ENCODE data around the gene NTM.

The NTM gene

DNA sequence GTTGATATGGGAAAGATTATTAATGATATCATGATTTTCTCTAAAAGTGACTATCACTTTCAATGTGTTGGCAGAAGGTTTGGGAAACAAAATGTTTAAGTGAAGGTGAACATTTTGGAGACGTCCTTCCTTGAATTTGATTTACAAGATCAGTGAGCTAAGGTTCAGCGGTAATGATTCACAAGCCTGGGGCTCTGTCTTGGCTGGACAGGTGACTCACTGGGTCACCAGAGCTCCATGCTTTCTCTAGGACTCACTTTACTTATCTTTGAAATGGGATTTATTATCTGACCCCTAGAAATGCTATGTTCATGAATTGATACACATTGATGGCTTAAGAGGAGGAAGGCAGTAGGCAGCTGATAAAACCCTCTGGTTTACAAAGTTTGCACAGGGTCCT is 437.5 kb downstream of the NTM start:
- DNase-seq = no peak

DNA sequence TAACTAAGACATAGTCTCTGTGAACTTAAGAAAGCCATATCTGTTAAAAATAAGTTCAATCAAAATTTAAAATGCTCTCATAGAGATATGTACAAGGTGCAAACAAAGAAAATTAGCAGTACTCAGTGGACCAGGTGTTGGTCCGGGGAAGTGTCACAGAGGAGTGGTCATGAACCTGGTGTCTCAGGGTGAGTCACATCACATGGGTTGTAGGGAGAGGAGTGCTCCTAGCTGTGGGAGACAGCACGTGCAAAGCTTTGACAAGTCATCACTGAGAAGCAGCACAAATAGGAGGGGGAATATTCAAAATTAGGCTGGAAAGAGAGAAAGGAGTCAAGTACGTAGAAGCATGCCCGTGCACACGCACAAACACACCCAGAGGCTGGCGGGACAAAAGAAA is 438.1 kb downstream of the NTM start:
- DNase-seq = no peak

DNA sequence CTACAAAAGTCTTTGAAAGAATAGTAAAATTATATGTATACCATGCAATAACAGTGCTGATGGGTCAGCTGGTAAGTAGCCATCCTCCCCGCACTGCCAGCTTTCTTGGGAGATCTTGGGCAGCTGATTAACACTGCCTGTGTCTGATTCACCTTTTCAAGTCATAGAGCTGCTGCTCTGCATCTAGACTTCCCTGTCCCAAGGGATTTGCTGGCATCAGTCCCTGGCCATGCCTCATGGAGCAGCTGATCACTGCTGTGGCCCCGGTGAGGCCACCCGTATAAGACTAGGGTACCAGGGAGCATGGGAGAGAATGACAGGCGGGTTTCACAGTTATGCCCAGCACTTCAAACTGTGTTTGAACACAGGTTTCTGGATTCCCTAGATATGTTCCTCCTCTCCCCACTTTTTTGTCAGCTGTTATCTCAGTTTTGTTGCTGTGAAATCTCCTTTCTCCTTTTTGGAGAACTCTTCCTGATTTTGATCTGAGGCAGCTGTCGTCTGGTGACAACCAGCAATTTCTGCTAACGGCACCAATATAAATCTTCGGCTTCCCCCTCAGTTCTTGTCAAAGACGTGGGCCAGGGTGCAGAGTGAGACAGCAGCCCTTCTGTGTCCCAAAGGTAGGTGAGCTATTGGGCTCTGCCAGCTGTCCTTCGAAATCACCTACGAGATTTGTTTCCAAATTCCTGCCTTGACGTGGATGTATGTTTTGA is 438.9 kb downstream of the NTM start:
- DNase-seq = no peak

DNA sequence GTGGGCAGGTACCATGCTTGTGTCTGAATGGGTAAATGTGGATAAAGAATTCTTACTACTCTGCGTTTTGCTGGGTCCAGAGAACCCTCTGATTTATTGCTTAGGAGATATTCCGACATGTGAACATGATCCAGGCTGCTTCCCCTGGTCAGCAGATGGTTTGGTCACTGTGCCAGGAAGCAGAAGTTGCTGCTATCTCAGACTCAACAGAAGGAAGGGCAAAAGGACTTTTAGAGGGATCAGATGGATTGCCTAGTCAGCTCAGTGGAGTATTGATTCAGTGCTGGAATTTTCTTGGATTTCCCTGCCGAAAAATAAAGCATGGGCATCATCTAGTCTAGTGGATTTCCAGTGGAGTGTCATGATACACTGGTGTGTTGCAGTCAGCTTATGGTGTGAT is 440.1 kb downstream of the NTM start:
- DNase-seq = no peak

DNA sequence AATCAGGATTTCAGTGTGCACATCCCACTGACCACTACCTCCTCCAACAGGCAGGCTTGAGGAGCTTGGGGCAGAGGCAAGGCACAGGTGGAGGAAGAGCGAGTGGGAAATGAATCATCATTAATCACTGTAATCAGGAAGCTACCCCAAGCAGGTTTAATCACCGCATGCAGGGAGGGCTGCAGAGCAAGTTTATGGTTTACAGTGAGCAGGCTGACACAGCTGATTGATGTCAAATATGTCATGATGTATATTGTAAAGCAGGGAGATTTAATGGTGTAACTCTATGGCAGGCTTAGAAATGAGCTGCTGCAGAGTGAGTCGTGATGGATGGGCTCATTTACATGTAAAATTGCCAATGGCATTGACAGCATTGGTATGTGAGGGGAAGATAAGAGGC is 441.0 kb downstream of the NTM start:
- no peak for DNase-seq

DNA sequence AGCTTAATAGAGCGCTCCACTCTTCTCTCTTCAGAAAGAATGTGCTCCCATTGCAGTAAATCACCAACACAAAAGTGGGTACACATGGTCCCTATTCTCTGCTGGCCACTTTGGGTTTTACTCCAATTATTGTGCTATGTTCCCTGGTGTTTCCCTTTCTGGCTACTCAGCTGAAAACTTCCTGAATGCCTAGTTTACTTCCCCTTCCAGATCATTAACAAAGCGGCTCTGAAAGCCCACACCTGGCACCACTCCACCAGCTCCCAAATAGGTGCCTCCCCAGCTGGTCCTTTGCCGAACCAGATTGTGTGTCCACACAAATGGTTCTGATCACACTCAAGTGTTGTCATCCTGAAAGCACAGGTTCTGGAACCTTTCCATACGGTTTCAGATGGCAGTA is 443.7 kb downstream of the NTM start:
- DNase-seq = no peak

DNA sequence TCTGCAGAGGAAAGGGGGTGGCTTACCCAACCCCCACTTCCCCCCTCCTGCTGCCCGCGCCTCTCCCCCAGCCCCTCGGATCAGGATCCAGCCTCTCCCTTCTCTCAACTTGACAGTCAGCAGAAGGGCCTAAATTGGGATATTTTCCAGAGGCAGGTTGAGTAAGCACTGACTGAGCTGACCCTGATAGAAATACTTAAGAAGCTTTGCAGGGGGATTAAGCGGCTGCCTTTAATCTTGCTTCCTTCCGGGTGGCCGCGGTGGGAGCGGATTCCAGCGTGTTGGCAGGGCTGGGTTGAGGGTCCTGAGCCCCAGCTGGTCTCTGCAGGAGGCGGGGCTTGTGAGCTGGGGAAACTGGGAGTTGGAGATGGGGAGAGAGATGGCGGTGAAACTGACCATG is 445.2 kb downstream of the NTM start:
- DNase-seq = no peak

DNA sequence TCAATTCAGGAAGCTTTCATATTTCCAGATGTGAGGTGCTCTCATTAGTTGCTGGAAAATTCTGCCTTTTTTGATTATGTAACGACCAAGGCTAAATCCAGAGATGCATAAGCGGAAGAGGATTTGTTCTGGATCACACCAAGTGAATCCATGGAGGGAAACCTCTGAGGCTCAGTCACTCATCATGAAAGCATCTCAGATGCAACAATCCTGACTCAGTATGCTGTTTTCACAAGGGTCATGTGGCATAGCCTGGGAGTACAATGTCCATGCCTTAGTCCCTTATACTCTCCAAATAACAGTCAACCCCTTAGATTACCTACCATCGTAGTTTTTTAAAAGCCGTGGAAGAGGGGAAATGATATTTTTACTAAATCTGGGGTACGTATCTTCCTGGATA is 445.6 kb downstream of the NTM start:
- no peak for DNase-seq

DNA sequence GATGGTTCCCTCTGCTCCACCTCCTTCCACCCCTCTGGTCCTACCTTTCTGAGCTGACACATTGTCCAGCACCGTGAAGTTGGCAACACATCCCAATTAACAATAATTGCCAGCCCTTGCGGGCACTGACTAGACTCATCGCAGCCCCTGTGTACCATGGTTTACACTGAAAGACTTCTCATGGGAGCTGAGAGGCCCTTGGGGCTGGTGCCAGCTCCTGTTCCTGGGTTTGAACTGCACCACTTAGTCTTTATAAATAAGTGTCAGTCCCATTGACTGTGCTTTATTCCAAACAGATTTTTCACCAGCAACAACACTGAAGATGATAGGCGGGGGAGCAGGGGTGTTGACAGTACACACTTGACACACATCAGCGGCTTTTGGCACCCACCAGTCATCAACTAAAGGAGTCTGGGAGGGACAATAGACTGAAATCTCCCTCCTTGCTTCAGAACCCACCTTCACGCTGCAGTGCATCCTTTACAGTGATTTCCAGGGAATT is 447.3 kb downstream of the NTM start:
- no peak for DNase-seq

DNA sequence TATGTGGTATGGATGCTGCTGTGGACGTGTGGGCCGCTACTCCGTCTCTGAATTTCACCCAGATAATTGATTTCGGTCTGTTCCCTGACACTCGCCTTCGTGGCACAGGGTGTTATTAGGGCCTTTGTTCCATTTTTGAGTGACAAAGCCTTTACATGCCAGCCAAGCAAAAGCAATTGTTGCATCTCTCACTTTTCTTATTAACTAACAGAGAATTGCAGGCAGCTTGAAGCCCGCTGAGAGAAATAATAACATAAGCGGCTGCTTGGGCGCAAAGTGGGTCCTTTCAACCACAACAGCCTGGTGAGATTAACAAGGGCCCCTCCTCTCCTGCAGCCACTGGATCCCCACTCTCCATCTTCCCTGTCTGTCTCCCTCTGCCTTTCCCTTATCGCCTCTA is 449.4 kb downstream of the NTM start:
- DNase-seq = no peak

DNA sequence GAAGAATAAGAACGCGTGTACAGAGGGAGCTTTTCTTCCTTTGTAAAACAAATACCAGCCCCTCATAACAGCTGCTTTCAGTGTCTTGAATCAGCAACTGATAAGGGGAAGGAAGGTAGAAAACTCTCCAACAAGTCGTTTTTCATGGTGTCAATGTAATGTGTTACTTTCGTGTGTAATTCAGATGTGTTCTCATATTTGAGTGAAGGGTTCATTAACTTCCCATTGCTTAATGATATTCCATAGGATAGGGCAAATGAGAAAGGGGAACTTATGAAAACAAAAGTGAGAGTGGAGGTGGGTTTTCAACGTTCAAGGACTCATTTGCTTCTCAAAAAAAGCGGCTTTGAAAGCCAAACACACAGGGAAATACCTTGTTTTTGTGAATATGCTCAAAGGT is 452.1 kb downstream of the NTM start:
- DNase-seq = no peak

DNA sequence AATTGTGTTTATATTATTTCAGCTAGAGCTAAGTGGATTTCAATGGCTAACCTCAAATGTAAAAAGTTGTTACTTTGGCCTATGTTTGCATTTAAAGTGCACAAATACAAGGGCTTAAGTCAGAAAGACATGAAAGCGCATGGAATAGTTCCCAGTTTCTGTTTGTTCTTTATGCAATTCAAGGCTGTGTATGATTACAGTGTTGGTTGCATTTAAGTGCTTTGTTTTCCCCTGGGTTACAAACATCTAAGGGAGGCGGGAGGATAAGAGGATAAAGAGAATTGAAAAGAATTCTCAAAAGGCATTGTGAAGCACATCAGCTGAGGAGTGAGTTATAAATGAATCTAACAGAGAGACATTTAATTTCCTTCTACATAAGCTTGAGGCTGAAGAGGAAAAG is 453.4 kb downstream of the NTM start:
- no peak for DNase-seq

DNA sequence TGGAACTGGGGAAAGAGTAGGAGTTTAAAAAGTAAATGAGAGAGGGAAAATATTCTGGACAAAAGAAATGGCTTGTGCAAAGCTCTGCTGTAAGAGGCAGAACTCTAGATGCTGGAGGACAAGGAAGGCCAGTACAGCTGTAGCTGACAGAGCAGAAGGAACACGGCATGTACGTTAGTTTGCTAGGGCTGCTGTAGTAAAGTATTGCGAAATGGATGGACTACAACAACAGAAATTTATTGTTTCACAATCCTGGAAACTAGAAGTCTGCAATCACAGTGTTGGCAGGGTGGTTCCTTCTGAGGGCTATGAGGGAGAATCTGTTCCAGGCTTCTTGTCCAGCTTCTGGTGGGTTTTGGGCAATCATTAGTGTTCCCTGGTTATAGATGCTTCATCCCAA is 454.4 kb downstream of the NTM start:
- no peak for DNase-seq

DNA sequence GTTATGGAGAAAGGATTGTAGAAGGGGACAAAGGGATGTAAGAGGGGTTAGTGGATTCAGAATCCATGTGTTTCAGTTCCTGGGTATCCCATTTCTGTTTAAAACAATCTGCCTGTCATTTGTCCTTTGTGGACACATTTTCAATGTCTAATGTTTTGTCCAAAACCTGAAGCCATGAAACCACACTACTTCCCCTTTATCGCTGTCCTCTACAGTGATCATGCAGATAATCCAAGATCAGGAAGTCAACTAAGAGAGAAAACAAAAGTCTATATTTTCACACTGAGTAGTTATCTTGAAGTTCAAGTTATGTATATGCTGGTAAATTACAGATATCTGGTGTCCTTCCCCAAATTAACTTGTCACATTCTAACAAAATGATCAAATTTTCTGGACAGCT is 457.0 kb downstream of the NTM start:
- no peak for DNase-seq

DNA sequence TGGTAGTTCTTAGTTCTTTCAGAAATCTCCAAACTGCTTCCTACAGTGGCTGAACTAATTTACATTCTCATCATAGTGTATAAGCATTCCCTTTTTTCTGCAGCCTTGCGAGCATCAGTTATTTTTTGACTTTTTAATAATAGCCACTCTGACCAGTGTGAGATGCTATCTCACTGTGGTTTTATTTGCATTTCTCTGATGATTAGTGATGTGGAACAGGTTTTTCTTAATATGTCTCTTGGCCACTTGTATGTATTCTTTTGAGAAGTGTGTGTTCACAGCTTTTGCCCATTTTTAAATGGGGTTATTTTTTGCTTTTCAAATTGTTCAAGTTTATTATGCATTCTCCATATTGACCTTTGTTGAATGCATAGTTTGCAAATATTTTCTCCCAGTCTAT is 459.3 kb downstream of the NTM start:
- DNase-seq = no peak

DNA sequence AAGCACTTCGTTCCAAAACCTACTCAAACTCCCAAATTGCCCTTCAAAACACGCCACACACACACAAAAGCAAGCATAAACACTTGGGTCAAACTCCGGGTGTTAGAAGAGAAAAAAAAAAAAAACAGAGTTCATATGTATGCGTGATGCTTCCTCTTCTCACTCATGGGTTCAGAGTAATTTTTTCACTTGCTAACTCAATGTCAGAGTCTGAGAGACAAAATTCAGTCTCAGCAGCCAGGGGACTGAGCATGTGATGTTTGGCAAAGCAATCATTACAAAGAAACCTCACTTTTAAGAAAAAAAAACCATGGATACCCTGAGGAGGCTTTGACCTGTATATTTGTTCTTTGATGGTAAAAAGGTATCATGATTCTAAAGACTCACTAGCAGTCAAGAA is 461.7 kb downstream of the NTM start:
- no peak for DNase-seq

DNA sequence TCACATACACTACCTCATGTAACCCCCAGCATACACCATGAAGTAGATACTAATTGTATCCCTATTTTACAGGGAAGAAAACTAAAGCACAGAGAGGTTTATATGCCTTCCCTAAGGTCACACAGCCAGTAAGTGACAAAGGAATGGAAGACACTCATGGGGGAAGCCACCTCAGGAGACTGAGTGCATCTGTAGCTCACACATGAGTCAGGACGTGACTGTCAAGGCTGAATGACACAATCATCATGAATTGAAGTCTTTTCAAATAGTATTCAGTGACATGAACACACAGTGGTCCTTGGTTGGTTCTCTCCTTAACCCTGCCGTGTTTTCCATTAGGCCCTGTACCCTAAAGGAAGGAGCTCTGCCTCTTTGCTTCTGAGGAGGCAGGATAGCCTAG is 463.0 kb downstream of the NTM start:
- no peak for DNase-seq

DNA sequence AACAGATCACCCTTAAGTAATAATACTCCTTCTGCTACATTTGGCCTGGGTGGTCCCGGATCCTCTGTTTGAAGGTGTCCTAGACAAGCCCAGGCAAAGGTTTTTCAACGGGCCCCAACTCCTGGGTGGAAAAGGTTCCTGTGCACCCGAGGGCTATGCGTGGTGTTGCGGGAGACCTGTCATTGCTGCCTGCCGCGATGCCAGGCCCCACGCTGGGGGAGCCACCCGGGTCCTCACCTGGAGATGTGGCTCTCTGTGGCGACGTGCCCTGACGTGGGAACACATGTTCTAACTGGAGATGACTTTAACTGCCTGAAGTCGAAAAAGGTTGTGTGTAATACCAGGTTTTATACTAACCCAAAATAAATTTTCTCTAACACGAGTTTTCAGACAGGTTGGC is 467.1 kb downstream of the NTM start:
- DNase-seq = no peak

DNA sequence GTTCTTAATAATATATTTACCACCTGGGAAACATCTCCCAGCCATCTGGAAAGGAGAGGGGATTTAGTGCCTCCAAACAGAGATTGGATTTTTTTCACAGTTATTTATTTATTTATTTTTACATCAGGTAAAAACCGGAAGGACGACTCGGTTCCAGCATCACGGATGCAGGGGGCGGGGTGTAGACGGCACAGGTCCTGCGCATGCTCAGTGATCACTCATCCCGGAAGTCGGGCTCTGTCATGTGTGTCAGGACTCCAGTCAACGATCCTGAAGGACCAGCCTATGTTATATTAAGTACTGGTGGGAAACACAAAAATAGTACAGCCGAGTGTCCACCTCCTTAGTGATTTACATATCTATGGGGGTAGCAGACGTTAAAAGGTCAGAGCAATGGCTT is 467.6 kb downstream of the NTM start:
- DNase-seq = no peak

DNA sequence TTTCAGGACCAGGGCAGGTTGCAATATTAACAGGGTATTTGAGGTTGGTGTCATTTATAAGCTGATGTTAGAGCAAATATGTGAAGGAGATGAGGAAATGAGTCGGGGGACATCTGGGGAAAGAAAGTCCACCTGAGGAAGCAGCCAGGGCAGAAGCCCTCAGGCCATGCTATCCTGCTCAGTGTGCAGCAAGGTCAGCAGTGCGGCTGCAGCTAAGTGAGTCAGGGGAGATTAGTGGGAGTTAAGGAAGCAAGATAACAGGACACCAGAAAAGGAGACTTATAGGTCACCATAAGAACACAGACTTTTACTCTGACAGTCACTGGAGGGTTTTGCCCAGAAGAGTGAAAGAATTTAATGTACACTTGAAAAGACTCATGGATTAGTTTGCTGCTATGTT is 468.9 kb downstream of the NTM start:
- no peak for DNase-seq

DNA sequence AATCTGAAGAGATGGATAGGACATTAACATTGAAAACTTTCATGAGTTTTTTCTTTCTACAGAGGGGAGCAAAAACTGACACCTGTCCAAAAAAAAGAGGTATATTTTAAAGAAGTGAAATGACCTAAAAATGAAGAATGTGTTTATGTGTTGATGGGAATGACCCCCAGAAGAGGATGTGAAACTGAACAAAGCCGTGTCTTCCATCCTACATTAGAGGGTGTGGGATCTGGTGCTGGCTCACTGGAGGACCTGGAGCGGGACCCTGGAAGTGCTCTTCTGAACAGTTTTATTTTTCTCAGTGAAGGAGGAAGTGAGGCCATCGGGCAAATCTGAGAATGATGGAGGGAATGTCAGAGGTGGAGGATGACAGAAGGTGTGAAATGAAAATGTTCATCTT is 470.1 kb downstream of the NTM start:
- no peak for DNase-seq

DNA sequence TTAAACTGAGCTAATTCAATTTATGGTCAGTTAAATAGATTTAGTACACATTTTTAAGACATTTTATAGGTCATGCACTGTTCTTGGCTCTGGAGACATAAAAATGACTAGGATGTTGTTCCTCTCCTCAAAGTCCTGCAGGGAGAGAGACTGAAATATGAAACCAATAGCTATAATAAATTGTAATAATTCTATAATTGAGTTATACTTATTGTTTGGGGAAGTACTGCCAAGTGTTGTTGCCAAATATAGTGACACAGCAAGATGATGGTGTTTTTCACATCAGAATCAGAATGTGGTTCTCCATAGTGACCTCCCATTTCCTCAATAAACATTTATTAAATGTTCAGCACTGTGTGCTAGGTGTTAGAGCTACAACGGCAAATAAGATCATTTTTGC is 470.6 kb downstream of the NTM start:
- DNase-seq = no peak

DNA sequence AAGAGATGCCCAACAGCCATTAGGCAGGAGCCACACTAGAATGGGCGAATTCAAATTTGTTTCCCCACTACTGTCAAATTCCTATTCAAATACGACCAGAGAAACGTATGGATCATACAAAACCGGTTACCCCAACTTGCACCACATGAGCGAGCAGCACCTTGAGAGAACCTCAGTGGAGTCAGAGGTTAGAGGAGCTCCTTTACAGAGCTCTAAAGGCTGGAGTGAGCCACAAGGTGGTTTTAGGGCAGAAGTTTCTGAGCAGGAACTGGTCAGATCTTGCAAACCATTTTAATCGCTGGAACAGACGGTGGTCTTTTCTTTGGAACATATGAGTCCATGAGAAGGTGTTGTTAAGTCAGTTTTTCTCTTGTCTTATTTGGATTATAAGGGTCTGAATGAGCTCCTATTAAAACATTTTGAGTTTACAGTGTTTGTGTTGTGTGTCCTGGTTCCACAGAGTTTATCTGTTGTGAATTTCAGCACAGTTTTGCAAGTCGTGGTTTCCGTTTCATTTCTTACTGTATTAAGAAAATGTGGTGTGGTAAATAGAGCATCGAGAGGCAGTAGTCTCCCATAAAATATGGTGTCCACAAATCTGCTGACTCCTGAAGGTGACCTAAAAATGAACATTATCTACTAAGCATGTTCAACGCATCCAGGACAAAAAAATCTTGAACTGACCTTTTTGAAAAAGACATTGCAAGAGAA is 471.7 kb downstream of the NTM start:
- no peak for DNase-seq

DNA sequence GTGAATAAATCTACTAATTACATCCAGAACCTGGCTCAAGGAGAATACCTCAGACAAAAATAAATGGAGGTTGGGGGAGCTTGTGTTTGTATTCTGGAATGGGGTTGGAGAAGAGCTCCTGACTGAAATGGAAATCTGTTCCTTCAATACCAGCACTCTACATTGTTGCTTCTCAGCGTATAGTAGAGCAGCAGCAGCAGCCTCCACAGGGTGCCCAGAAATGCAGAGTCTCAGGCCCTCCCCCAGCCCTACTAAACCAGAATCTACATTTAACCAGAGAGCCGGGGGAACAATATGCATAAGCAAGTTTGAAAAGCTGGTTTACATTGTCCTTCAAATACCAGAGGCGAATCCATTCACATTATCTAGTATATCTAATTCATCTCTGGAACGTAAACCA is 474.8 kb downstream of the NTM start:
- DNase-seq = no peak

DNA sequence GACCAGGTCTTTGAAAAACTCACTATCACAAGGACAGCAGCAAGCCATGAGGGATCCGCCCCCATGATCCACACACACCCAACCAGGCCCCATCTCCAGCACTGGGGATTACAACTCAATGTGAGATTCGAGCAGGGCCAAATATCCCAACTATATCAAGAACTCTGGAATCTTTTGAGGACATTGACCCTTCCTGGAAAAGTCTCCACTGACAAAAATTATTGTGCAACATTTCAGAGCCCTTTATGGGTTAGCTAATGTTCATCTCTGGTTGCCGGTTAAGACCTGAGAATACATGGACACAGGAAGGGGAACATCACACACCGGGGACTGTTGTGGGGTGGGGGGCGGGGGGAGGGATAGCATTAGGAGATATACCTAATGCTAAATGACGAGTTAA is 479.1 kb downstream of the NTM start:
- DNase-seq = no peak

Measured in activated naive CD4-positive, alpha-beta T cell treated with Interleukin-2 at 50 U/mL for 16 hours (primary cell).